ENCODE data around the gene ABI1. TPM values are rescaled to one million over a fixed set of nuclear protein-coding genes. Genes with fewer than 3 reads are reported as not detected.

ABI1 gene
- total and polyA plus RNA-seq, 4 donors: 10.7 to 18.3 (median 14.3) TPM

- TF ChIP-seq FOXA1 (IDR thresholded peaks at IDR 0.05): no peak
- TF ChIP-seq, protein P1, sequence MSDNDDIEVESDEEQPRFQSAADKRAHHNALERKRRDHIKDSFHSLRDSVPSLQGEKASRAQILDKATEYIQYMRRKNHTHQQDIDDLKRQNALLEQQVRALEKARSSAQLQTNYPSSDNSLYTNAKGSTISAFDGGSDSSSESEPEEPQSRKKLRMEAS (IDR thresholded peaks at IDR 0.05): no peak
These were observed 63.4 kb downstream of the ABI1 start (continued) for GRCh38 chr10:26797340-26797739.

- Histone ChIP-seq H3K27me3 (ENCODE audit: control insufficient read depth in 4 of 4, insufficient read depth in 4 of 4, low read length in 3 of 4) (no peaks in the 10 kb centered on the region), H3K9me3 (ENCODE audit: control insufficient read depth in 4 of 4, low read length in 3 of 4) (peaks cover 0 to 2% (median 0%) of the 10 kb centered on the region in 4 donors), H3K4me3 (ENCODE audit: low read depth in 1 of 3, low read length in 3 of 3) (no peak overlapping the region), H3K9ac (ENCODE audit: low read depth in 1 of 2, low read length in 2 of 2) (no peak overlapping the region), H3K4me1 (ENCODE audit: control insufficient read depth in 4 of 4, insufficient read depth in 4 of 4, low read length in 3 of 4) (peaks cover 0 to 11% (median 2%) of the 10 kb centered on the region in 4 donors), H3K36me3 (ENCODE audit: control insufficient read depth in 4 of 4, insufficient read depth in 3 of 4, low read depth in 1 of 4, low read length in 3 of 4) (no peaks in the 10 kb centered on the region), H3K27ac (ENCODE audit: low read depth in 1 of 2, low read length in 2 of 2) (no peak overlapping the region)
- DNase-seq (ENCODE audit: low spot score): no peak
- WGBS: 38% methylated on average over 2 of the region's 2 CpGs
- TF ChIP-seq, protein P1 (IDR thresholded peaks at IDR 0.05): no peak
- no peak for TF ChIP-seq EGR1 (IDR thresholded peaks at IDR 0.05; ENCODE audit: low read depth in 2 of 2)
- TF ChIP-seq NR2F2 (IDR thresholded peaks at IDR 0.05): no peak
- TF ChIP-seq TAF1 (conservative IDR thresholded peaks at IDR 0.05): no peak
- no peak for TF ChIP-seq HNF4G (IDR thresholded peaks at IDR 0.05)
- no peak for TF ChIP-seq YY1 (IDR thresholded peaks at IDR 0.05)
- no peak for TF ChIP-seq RXRA (IDR thresholded peaks at IDR 0.05)
- TF ChIP-seq FOXA1 (IDR thresholded peaks at IDR 0.05): no peak
- TF ChIP-seq ZBTB33 (IDR thresholded peaks at IDR 0.05): no peak
- no peak for TF ChIP-seq CTCF (IDR thresholded peaks at IDR 0.05; ENCODE audit: low read depth, low read length, missing input control)
- TF ChIP-seq HNF4A (conservative IDR thresholded peaks at IDR 0.05): no peak
- no peak for TF ChIP-seq GABPA (IDR thresholded peaks at IDR 0.05 in 1 of 2, conservative IDR thresholded peaks at IDR 0.05 in 1 of 2)
- TF ChIP-seq, protein P2, sequence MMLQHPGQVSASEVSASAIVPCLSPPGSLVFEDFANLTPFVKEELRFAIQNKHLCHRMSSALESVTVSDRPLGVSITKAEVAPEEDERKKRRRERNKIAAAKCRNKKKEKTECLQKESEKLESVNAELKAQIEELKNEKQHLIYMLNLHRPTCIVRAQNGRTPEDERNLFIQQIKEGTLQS (IDR thresholded peaks at IDR 0.05): no peak
- no peak for TF ChIP-seq FOXA2 (IDR thresholded peaks at IDR 0.05)
- TF ChIP-seq SP1 (IDR thresholded peaks at IDR 0.05): no peak
- no peak for TF ChIP-seq JUND (IDR thresholded peaks at IDR 0.05)
- TF ChIP-seq, protein P3, sequence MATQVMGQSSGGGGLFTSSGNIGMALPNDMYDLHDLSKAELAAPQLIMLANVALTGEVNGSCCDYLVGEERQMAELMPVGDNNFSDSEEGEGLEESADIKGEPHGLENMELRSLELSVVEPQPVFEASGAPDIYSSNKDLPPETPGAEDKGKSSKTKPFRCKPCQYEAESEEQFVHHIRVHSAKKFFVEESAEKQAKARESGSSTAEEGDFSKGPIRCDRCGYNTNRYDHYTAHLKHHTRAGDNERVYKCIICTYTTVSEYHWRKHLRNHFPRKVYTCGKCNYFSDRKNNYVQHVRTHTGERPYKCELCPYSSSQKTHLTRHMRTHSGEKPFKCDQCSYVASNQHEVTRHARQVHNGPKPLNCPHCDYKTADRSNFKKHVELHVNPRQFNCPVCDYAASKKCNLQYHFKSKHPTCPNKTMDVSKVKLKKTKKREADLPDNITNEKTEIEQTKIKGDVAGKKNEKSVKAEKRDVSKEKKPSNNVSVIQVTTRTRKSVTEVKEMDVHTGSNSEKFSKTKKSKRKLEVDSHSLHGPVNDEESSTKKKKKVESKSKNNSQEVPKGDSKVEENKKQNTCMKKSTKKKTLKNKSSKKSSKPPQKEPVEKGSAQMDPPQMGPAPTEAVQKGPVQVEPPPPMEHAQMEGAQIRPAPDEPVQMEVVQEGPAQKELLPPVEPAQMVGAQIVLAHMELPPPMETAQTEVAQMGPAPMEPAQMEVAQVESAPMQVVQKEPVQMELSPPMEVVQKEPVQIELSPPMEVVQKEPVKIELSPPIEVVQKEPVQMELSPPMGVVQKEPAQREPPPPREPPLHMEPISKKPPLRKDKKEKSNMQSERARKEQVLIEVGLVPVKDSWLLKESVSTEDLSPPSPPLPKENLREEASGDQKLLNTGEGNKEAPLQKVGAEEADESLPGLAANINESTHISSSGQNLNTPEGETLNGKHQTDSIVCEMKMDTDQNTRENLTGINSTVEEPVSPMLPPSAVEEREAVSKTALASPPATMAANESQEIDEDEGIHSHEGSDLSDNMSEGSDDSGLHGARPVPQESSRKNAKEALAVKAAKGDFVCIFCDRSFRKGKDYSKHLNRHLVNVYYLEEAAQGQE (IDR thresholded peaks at IDR 0.05): no peak
These were observed 67.8 kb downstream of the ABI1 start for GRCh38 chr10:26792758-26793495.

All from liver (tissue), 9 donors.